ENCODE results near the gene ACTL6B. TPM values are rescaled to one million over a fixed set of nuclear protein-coding genes. Genes with fewer than 3 reads are reported as not detected.

The ACTL6B gene
- total RNA-seq, 3 donors from 2014 or later, result not detected

DNA sequence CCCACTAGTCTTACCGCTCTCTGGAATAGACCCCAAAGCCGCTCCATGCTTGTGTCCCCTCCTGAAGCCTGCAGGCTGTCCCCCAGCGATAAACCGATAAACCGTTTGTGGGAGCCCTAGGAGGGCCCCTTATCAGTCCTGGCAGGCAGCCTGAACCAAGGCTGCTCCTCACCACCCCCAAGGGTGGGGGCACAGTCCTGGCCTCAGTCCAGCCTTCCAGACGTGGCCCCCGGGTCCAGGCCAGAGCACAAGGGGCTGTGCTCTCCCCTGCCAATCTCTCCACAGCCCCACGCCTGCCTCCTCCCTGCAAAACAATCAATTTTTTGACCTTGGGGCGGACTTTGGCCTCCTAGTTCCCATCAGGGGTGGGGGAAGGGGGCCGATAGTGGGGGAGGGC lies 14.8 kb downstream of the ACTL6B start, which contains the start of gene TFR2:
Gene TFR2, minus strand, starts transcription at position 90 of the 397 bp plus-strand sequence. Its CDS starts 43 bp downstream, at position 47.
- DNase-seq (ENCODE audit: low spot score in 2 of 2), result no peak
- Histone ChIP-seq H3K4me3 (no peak within 1 kb of the TSS), H3K36me3 (no peaks in the 10 kb centered on the region), H3K27ac (no peak within 1 kb of the TSS), H3K4me1 (no peaks in the 10 kb centered on the region), H3K9me3 (no peaks in the 10 kb centered on the region), H3K27me3 (peaks cover 7 to 15% of the 10 kb centered on the region in 2 donors)
- intact Hi-C loops (cut with DNase I; ENCODE audit: low total_unique reads), result no loop called here
- no peak for TF ChIP-seq POLR2A (IDR thresholded peaks at IDR 0.05)
- TF ChIP-seq, protein P1, sequence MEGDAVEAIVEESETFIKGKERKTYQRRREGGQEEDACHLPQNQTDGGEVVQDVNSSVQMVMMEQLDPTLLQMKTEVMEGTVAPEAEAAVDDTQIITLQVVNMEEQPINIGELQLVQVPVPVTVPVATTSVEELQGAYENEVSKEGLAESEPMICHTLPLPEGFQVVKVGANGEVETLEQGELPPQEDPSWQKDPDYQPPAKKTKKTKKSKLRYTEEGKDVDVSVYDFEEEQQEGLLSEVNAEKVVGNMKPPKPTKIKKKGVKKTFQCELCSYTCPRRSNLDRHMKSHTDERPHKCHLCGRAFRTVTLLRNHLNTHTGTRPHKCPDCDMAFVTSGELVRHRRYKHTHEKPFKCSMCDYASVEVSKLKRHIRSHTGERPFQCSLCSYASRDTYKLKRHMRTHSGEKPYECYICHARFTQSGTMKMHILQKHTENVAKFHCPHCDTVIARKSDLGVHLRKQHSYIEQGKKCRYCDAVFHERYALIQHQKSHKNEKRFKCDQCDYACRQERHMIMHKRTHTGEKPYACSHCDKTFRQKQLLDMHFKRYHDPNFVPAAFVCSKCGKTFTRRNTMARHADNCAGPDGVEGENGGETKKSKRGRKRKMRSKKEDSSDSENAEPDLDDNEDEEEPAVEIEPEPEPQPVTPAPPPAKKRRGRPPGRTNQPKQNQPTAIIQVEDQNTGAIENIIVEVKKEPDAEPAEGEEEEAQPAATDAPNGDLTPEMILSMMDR (IDR thresholded peaks at IDR 0.05), result no peak
- TF ChIP-seq POLR2AphosphoS5 (IDR thresholded peaks at IDR 0.05), result no peak

DNA sequence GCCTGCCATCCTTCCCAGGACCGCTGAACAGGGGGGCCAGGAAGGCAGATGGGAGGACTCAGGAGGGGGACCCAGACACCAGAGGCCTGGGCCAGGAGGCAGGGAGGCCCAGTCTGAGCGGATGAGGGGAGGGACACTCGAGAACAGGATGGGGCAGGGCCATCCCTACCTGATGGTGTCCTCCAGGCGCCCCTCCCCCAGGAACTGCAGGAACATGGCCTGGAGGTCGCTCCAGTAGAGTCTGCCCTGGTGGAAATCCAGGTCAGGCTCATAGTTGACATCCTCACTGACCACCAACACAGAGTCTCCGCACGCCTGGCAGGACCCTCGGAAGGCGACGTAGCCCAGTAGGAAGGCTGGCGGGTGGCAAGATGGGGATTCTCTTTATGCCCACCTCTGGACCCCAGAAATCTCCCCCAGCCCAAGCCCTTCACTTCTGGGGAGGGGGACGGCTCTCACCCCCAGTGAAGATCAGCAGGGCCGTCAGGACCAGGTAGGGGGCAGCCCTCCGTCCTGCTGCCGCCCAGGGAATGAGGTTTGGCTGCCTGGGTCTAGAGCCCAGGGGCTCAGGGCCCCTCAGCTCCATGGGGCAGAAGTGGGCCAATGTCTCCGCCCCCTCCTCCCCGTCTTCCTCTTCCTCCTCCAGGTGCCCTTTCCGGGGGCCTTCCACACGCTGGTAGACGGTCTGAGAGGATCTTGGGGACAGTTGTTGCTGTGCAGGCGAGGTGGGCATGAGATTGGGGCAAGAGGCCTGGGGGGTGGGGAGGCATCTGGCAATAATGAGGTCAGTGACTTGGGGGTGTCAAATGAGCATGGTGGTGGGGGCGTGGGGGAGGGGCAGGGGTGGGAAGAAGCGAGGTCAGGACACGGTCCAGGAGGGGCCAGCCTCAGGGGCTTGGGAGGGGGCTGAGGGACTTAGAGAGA lies 15.5 kb downstream of the ACTL6B start:
- Histone ChIP-seq H3K27me3 (peaks cover 7 to 15% of the 10 kb centered on the region in 2 donors), H3K4me1 (no peaks in the 10 kb centered on the region), H3K36me3 (no peaks in the 10 kb centered on the region), H3K9me3 (no peaks in the 10 kb centered on the region), H3K27ac (no peak overlapping the region), H3K4me3 (no peak overlapping the region)
- intact Hi-C loops (cut with DNase I; ENCODE audit: low total_unique reads), result no loop called here
- no peak for DNase-seq (ENCODE audit: low spot score in 2 of 2)
- no peak for TF ChIP-seq POLR2AphosphoS5 (IDR thresholded peaks at IDR 0.05)
- TF ChIP-seq, protein P1 (IDR thresholded peaks at IDR 0.05), result no peak
- TF ChIP-seq POLR2A (IDR thresholded peaks at IDR 0.05), result no peak

DNA sequence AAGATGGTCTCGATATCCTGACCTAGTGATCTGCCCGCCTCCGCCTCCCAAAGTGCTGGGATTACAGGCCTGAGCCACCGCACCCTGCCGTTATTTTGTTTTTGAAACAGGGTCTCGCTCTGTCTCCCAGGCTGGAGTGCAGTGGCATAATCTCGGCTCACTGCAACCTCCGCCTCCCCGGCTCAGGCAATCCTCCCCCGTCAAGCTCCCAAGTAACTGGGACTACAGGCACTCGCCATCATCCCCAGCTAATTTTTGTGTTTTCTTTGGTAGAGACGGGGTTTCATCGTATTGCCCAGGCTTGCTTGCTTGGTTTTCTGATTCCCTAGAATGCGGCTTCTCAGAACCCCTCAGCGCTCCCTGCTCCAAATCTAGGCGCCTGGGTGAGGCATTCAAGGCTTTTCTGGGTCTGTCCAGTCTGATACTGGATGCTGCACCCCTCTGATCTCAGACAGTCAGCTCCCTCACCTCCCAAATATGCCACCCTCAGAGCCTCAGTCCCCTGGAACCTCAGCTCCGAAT lies 16.2 kb downstream of the ACTL6B start:
- no peaks in the 10 kb centered on the region for H3K36me3 ChIP-seq
- DNase-seq (ENCODE audit: low spot score in 2 of 2), result no peak
- H3K4me1 ChIP-seq, result no peaks in the 10 kb centered on the region
- H3K4me3 ChIP-seq, result no peak overlapping the region
- intact Hi-C loops (cut with DNase I; ENCODE audit: low total_unique reads), result no loop called here
- TF ChIP-seq POLR2AphosphoS5 (IDR thresholded peaks at IDR 0.05), result no peak
- no peak for TF ChIP-seq POLR2A (IDR thresholded peaks at IDR 0.05)
- TF ChIP-seq, protein P1 (IDR thresholded peaks at IDR 0.05), result no peak
- peaks cover 7 to 15% of the 10 kb centered on the region in 2 donors for H3K27me3 ChIP-seq
- H3K27ac ChIP-seq, result no peak overlapping the region
- H3K9me3 ChIP-seq, result no peaks in the 10 kb centered on the region

DNA sequence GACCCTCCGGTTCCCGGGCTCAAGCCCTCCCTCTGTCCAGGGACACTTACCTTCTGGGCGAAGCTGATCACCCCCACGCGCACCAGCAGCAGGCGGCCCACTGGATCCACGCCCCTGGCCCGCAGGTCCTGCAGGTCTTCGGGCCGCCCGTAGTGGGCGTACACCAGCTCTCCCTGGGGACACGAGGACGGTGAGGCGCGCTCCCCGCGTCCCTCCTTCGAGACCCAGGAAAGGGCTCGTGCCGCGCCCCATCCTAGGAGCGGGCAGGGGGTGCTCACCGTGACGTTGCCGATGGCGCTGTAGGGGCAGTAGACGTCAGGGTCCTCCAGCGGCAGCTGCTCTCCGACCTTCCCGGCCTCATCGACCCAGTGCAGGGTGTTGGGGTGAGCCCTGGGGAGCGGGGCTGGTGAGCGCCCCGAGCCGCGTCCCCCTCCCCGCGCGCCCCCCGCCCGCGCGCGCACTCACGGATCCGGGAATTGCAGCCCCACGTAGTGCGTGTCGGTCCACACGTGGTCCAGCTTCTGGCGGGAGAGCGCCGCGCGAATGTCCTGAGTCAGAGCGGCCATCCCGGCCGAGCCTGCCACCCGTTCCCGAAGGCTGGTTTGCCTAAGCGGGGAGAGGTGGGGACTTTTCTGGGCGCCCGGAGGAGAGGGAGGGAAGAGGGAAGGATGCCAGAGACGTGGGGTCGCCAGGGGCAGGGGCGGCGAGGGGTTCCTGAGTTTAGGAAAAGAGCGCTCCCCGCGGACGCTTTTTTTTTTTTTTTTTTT lies 23.1 kb downstream of the ACTL6B start:
- peaks cover 0 to 4% of the 10 kb centered on the region in 2 donors for H3K4me1 ChIP-seq
- no peak for DNase-seq (ENCODE audit: low spot score in 2 of 2)
- H3K9me3 ChIP-seq, result no peaks in the 10 kb centered on the region
- no peak overlapping the region for H3K27ac ChIP-seq
- peak overlapping the region; percentile 46 to 80 (median 57) for H3K4me3 ChIP-seq
- H3K36me3 ChIP-seq, result no peaks in the 10 kb centered on the region
- TF ChIP-seq, protein P1 (IDR thresholded peaks at IDR 0.05), result peak in 2 of 3 donors; percentile 16 to 28
- no peak for TF ChIP-seq POLR2AphosphoS5 (IDR thresholded peaks at IDR 0.05)
- TF ChIP-seq POLR2A (IDR thresholded peaks at IDR 0.05), result no peak
- H3K27me3 ChIP-seq, result no peaks in the 10 kb centered on the region
- intact Hi-C loops (cut with DNase I; ENCODE audit: low total_unique reads), result no loop called here

All from breast epithelium (tissue), 4 donors.